Measurements from ENCODE around the gene TFF2.

- TF ChIP-seq CTCF (IDR thresholded peaks at IDR 0.05; ENCODE audit: low read length) (no peak), EZH2 (IDR thresholded peaks at IDR 0.05; ENCODE audit: borderline replicate concordance, low read length) (no peak)
Observed at GRCh38 chr21:42353623-42354022, 2.8 kb upstream of the TFF2 start.

Measured in OCI-LY1 (cell line).